Transverse colon (tissue), 3 donors: ENCODE data around the gene NMT2.

Source experiments
- CTCF ChIP-seq, 5 experiments: fragments of 200-600 bp in 3 of 5; fragments of 450-650 bp in 2 of 5; sonication (generic) in 3 of 5; IDR thresholded peaks; 1 replicate in 2 of 5; 2 replicates in 3 of 5; pipeline ENCODE4 v1.5.1; 2016 to 2017; ENCODE audit warnings: antibody characterized with exemption in 5 of 5, inconsistent platforms in 3 of 5, mild to moderate bottlenecking in 2 of 5, moderate library complexity in 1 of 5
- POLR2A ChIP-seq: fragments of 450-650 bp; IDR thresholded peaks from one replicate; pipeline ENCODE4 v1.6.1; 2016; ENCODE audit warnings: antibody characterized with exemption, mild to moderate bottlenecking, moderate library complexity

- TF ChIP-seq POLR2A: no peak
- TF ChIP-seq CTCF (IDR thresholded peaks at IDR 0.05): no peak
Measured at GRCh38 chr10:15183689-15184481, 15.4 kb upstream of the NMT2 start.
